HG02571 (cell line): ENCODE measurements around the gene CEP250.

Experiments used
- ATAC-seq: cut with Tn5 transposase; IDR thresholded peaks from one replicate; pipeline ENCODE4 v1.9.1; 2021; ENCODE audit warnings: mild to moderate bottlenecking, moderate library complexity; ENCODE audit not compliant: unreplicated experiment

CEP250 gene

DNA sequence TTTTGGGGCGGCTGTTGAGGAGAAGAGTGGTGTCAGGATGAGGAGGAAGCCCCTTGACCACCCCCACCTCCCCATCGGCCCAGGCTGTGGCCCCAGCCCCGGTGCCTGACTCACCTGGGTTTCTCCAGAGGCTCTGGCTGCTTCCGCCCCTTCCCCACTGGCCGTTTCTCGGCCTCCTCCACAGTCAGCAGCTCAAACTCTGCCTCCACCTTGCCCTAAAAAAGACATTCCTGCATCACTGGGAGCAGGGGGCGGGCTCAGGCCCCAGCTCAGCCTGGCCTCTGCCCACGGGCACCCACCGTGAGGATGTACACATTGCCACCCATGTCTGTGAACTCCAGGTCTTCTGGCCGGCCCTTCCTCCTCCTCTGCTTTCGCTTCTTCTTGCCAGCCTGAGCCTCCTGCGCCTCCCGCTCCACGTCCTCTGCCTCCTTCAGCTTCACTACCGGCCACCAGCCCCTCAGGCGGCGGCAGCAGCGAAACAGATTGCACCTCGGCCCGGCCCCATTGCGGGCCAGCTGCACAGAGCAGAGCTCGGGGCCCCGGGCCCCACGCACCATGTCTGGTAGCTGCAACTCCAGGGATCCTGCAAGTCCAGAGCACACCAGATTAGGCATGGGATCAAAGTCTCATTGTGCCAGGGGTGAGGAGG, 103.8 kb downstream of the CEP250 start:
- ATAC-seq, result no peak

DNA sequence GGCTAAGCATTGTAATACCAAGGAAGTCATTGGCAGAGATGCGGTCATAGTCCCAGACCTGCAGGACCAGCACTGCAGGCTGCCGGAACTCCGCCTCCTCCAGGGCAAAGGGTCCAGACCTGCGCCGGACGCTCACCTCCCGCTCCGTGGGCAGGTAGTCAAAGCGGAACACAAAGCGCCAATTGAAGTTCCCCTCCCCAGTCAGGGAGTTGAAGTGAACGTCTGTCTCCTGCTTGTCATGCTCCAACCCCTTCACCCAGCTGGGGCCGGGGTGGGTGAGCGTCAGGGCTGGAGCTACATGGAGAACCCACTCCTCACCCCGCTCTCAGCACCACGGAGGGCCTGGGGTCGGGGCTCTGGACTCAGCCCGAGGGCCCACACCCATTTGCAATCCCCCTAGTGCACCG, 104.7 kb downstream of the CEP250 start:
- no peak for ATAC-seq

GRCh38 chr20:35560541-35560940, 105.1 kb downstream of the CEP250 start:
- no peak for ATAC-seq

- no peak for ATAC-seq
Measured at GRCh38 chr20:35561268-35561667, 105.9 kb downstream of the CEP250 start.

DNA sequence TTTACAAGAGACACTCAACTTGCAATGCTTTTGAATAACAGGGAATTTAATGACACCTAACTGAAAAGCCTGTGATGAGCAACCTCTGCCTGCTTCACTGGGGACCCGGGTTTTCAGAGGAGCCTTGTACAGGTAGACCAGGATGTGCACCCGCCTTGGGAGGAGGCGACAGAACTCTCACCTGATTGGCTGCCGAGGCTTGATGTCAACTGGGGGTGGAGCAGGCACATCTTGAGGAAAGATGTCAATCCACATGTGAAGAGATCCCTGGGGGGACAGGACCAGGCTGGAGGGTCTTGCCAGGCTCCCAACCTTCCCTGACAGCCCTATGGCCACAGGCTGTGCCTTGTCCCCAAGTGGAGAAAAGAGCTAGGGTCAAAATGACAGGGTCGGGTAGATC, 106.3 kb downstream of the CEP250 start:
- ATAC-seq, result no peak

GRCh38 chr20:35562541-35563110, 107.2 kb downstream of the CEP250 start:
- ATAC-seq, result no peak

DNA sequence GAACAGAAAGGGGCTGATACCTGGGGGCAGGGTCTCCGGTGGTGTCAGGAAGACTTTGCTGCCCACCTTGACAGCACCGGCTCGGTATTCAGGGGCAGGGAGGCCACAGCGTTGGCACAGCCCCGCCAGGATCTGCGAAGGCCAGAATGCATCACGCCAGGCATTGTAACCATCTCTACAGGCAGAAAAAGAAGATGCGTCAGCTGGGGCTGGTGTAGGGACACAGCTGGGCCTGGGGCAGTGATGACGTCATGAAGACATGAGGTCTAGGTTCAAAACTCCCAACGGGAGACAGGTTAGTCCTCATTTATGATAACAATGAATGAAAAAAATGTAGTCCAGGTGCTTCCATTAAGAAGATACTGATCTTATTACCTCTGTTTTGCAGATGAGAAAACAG, 108.4 kb downstream of the CEP250 start:
- ATAC-seq, result no peak

DNA sequence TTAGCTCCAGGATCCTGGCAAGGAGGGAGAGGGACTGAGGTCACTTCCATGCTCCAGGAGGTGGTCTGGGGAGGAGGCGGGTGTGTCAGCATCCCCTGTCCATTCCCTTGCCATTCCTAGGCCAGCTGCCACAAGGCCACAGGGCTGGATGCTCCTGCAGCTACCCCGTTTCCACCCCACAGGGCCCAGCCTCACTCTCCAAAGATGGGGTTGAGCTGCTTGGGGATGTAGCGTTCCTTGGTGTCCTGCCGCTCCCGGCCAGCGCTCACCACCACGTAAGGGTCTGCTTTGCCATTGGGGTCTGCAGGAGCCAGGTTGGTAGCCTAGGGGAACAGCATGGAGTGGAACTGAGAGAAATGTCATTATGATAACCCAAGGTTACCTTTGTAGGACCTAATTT, 109.5 kb downstream of the CEP250 start:
- ATAC-seq, result no peak

DNA sequence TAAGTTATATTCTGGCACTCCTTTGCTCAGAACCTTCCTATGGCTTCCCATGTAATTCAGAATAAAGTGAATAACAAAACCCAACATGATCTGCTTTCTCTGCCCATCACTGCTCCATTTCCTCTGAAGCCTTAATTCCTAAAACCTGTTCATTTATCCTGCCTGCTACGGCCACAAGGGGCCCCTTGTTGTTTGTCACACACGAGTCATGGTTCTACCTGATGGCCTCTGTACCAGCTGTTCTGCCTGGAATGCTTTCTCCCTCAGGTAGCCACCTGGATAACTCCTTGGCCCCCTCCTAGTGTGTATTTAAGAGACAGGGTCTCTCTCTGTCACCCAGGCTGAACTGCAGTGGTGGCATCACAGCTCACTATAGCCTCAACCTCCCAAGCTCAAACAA, 113.2 kb downstream of the CEP250 start:
- ATAC-seq, result no peak
